OCI-LY7 (cell line): ENCODE data around the gene RELN. TPM values are rescaled to one million over a fixed set of nuclear protein-coding genes. Genes with fewer than 3 reads are reported as not detected.

Source experiments
- BruUV-seq: library from RNA; stranded (reverse); fragments of 400-500 nt; replicated peaks from 2 replicates; lab custom pipeline; 2021; lab: Mats Ljungman, UMichigan
- CTCF ChIA-PET: fragments of 300-600 bp; sonication (Branson Sonifier 250); formaldehyde crosslinking; loops from one replicate; lab custom pipeline; 2022; ENCODE audit warnings: antibody characterized with exemption; ENCODE audit not compliant: unreplicated experiment; lab: Charles Lee
- POLR2A ChIA-PET: fragments of 300-600 bp; sonication (Branson Sonifier 250); formaldehyde crosslinking; loops from one replicate; lab custom pipeline; 2022; ENCODE audit warnings: antibody characterized with exemption; lab: Charles Lee
- DNase-seq: peaks from one replicate; pipeline ENCODE4 v3.0.0-alpha.2; 2015; ENCODE audit warnings: low spot score
- H2AFZ ChIP-seq: fragments of 200-600 bp; sonication (generic), shearing (Covaris generic); 2 replicates; pipeline ENCODE4 v1.6.1; 2014; ENCODE audit warnings: mild to moderate bottlenecking, antibody characterized with exemption, low read length, moderate library complexity
- H3K27ac ChIP-seq: fragments of 200-600 bp; sonication (generic); 2 replicates; pipeline ENCODE4 v1.5.1; 2014; ENCODE audit warnings: mixed run types, low read depth, mild to moderate bottlenecking, moderate library complexity, low read length, inconsistent platforms; ENCODE audit not compliant: poor library complexity, severe bottlenecking
- H3K36me3 ChIP-seq: fragments of 200-600 bp; sonication (generic); 2 replicates; pipeline ENCODE4 v1.6.1; 2014; ENCODE audit warnings: mild to moderate bottlenecking, antibody characterized with exemption, low read length, moderate library complexity, mixed read lengths; ENCODE audit not compliant: insufficient read depth
- H3K4me1 ChIP-seq: fragments of 200-600 bp; sonication (generic); 2 replicates; pipeline ENCODE4 v1.5.1; 2014; ENCODE audit warnings: mild to moderate bottlenecking, low read length; ENCODE audit not compliant: insufficient read depth, poor library complexity, severe bottlenecking
- H3K4me2 ChIP-seq: fragments of 200-600 bp; sonication (generic); 2 replicates; pipeline ENCODE4 v1.6.1; 2014; ENCODE audit warnings: mild to moderate bottlenecking, low read length
- H3K4me3 ChIP-seq: fragments of 200-600 bp; sonication (generic); 2 replicates; pipeline ENCODE4 v1.5.1; 2014; ENCODE audit warnings: mild to moderate bottlenecking, low read depth, low read length; ENCODE audit not compliant: poor library complexity, severe bottlenecking
- H3K79me2 ChIP-seq: fragments of 200-600 bp; sonication (generic); 2 replicates; pipeline ENCODE4 v1.6.1; 2016; ENCODE audit warnings: low read depth, mild to moderate bottlenecking, low read length, moderate library complexity, mixed read lengths; ENCODE audit not compliant: insufficient read depth
- H3K9me2 ChIP-seq: fragments of 200-600 bp; sonication (generic); 2 replicates; pipeline ENCODE4 v1.6.1; 2016; ENCODE audit warnings: mild to moderate bottlenecking, low read length, mixed read lengths; ENCODE audit not compliant: insufficient read depth
- H3K9me3 ChIP-seq: fragments of 200-600 bp; sonication (generic); 2 replicates; pipeline ENCODE4 v1.6.1; 2014; ENCODE audit warnings: mild to moderate bottlenecking, mixed run types, low read length, mixed read lengths
- H4K20me1 ChIP-seq: fragments of 200-600 bp; sonication (generic); 2 replicates; pipeline ENCODE4 v1.6.1; 2014; ENCODE audit warnings: mild to moderate bottlenecking, antibody characterized with exemption, low read length, moderate library complexity, mixed read lengths; ENCODE audit not compliant: insufficient read depth
- CTCF ChIP-seq: fragments of 200-600 bp; sonication (generic); conservative IDR thresholded peaks from 2 replicates; pipeline ENCODE4 v1.5.1; 2014; ENCODE audit warnings: mild to moderate bottlenecking, antibody characterized with exemption, low read length, moderate library complexity, mixed read lengths
- EZH2phosphoT487 ChIP-seq: fragments of 200-600 bp; sonication (generic); IDR thresholded peaks from 2 replicates; pipeline ENCODE4 v1.6.1; 2018; ENCODE audit warnings: low read depth, borderline replicate concordance, mild to moderate bottlenecking, mixed run types, antibody characterized with exemption, low read length, moderate library complexity, mixed read lengths
- intact Hi-C: fragments of 100-400 bp; cut with micrococcal nuclease; formaldehyde crosslinking; loops from one replicate; pipeline ENCODE4 v1.10.0; 2022; ENCODE audit not compliant: unreplicated experiment
- total RNA-seq, 2 experiments: library from RNA; depleted of rRNA in 1 of 2; stranded (reverse); fragments of >200 nt in 1 of 2; shearing (Covaris generic) in 1 of 2; gene quantifications; 2 replicates each; pipeline ENCODE4 v1.2.3, GENCODE V29; 2014 to 2022

RELN gene
- total RNA-seq, 2 experiments from 2014 or later = not detected

- Histone ChIP-seq H3K9me3 (no peaks in the 10 kb centered on the region), H3K79me2 (no peaks in the 10 kb centered on the region), H3K4me3 (no peak overlapping the region), H2AFZ (no peak overlapping the region), H3K9me2 (no peaks in the 10 kb centered on the region), H3K4me2 (no peak overlapping the region), H3K36me3 (no peaks in the 10 kb centered on the region), H3K4me1 (no peaks in the 10 kb centered on the region), H4K20me1 (no peaks in the 10 kb centered on the region), H3K27ac (no peak overlapping the region)
- intact Hi-C loops = loop anchor here (5.0 to 10.0 kb wide), 3 partner anchors 591 to 1343 kb away; no protein-coding TSS in a partner anchor
- no peak for TF ChIP-seq EZH2phosphoT487
- TF ChIP-seq CTCF = no peak
- DNase-seq = no peak
- BruUV-seq = no TSS peak
- POLR2A ChIA-PET = no interaction called here
- CTCF ChIA-PET = no interaction called here
Observed at GRCh38 chr7:103571586-103571985, 417.9 kb downstream of the RELN start.

GRCh38 chr7:103569621-103570305 is 419.7 kb downstream of the RELN start:
- H4K20me1 ChIP-seq = no peaks in the 10 kb centered on the region
- no peaks in the 10 kb centered on the region for H3K9me2 ChIP-seq
- BruUV-seq = no TSS peak
- no peak overlapping the region for H3K27ac ChIP-seq
- H3K79me2 ChIP-seq = no peaks in the 10 kb centered on the region
- no peak overlapping the region for H2AFZ ChIP-seq
- intact Hi-C loops = loop anchor here (5.0 to 10.0 kb wide), 3 partner anchors 593 to 1345 kb away; no protein-coding TSS in a partner anchor
- no peak for DNase-seq
- no peak overlapping the region for H3K4me2 ChIP-seq
- TF ChIP-seq EZH2phosphoT487 (no peak), CTCF (no peak)
- H3K4me1 ChIP-seq = no peaks in the 10 kb centered on the region
- CTCF ChIA-PET = no interaction called here
- POLR2A ChIA-PET = no interaction called here
- no peak overlapping the region for H3K4me3 ChIP-seq
- H3K9me3 ChIP-seq = no peaks in the 10 kb centered on the region
- H3K36me3 ChIP-seq = no peaks in the 10 kb centered on the region

- H3K79me2 ChIP-seq = no peaks in the 10 kb centered on the region
- H3K9me3 ChIP-seq = no peaks in the 10 kb centered on the region
- no peak overlapping the region for H3K4me3 ChIP-seq
- no peaks in the 10 kb centered on the region for H3K4me1 ChIP-seq
- H3K27ac ChIP-seq = no peak overlapping the region
- no peaks in the 10 kb centered on the region for H3K9me2 ChIP-seq
- DNase-seq = no peak
- H4K20me1 ChIP-seq = no peaks in the 10 kb centered on the region
- H3K4me2 ChIP-seq = no peak overlapping the region
- intact Hi-C loops = no loop called here
- CTCF ChIA-PET = no interaction called here
- POLR2A ChIA-PET = no interaction called here
- H3K36me3 ChIP-seq = no peaks in the 10 kb centered on the region
- no peak for TF ChIP-seq EZH2phosphoT487
- no TSS peak for BruUV-seq
- H2AFZ ChIP-seq = no peak overlapping the region
Observed at GRCh38 chr7:103564416-103564815, 425.0 kb downstream of the RELN start.
